Muscle layer of duodenum (tissue), 2 donors: ENCODE measurements around the gene FOXA2.
"Not testable (repeated sequence)": the region's sequence is repeated elsewhere in the genome, so short reads cannot be mapped to it uniquely, and the experiment has no call there.

ENCODE experiments used
- H3K27ac ChIP-seq: one replicate; pipeline ENCODE4 v1.7.0; 2013; ENCODE audit warnings: mild to moderate bottlenecking, low read length
- H3K27me3 ChIP-seq: one replicate; pipeline ENCODE4 v1.7.0; 2013; ENCODE audit warnings: low read depth, mild to moderate bottlenecking, control low read depth, low read length
- H3K36me3 ChIP-seq, 2 donors: one replicate each; pipeline ENCODE4 v1.7.0; 2013; ENCODE audit warnings: low read length in 2 of 2, control low read depth in 1 of 2, mild to moderate bottlenecking in 1 of 2; ENCODE audit not compliant: insufficient read depth in 2 of 2, control insufficient read depth in 1 of 2
- H3K4me1 ChIP-seq, 2 donors: one replicate each; pipeline ENCODE4 v1.7.0; 2013; ENCODE audit warnings: low read length in 2 of 2, mild to moderate bottlenecking in 2 of 2, control low read depth in 1 of 2, moderate library complexity in 1 of 2; ENCODE audit not compliant: insufficient read depth in 2 of 2, control insufficient read depth in 1 of 2
- H3K4me3 ChIP-seq, 2 donors: one replicate each; pipeline ENCODE4 v1.7.0; 2013; ENCODE audit warnings: low read length in 2 of 2, low read depth in 1 of 2, mild to moderate bottlenecking in 1 of 2
- H3K9me3 ChIP-seq, 2 donors: one replicate each; pipeline ENCODE4 v1.7.0; 2013; ENCODE audit warnings: low read length in 2 of 2, control low read depth in 1 of 2, mild to moderate bottlenecking in 1 of 2; ENCODE audit not compliant: control insufficient read depth in 1 of 2
- donor health status: healthy.

The FOXA2 gene

DNA sequence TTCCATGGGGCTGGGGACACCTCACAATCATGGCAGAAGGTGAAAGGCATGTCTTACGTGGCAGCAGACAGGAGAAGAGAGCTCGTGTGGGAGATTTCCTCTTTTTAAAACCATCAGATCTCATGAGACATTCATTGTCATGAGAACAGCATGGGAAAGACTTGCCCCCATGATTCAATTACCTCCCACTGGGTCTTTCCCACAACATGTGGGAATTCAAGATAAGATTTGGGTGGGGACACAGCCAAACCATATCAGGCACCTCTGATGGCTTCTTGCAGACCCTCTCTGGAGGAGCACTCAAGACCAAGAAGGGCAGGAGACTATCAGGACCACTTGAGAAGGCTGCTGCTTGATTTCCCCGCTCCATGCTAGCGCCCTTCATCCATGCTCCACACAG, 33.9 kb downstream of the FOXA2 start:
- H3K9me3 ChIP-seq, H3K4me3 ChIP-seq, H3K4me1 ChIP-seq, H3K27ac ChIP-seq, H3K27me3 ChIP-seq, H3K36me3 ChIP-seq: not testable (repeated sequence)

- Histone ChIP-seq H3K27me3 (no peaks in the 10 kb centered on the region), H3K4me3 (no peak overlapping the region), H3K36me3 (no peaks in the 10 kb centered on the region), H3K27ac (no peak overlapping the region), H3K9me3 (no peaks in the 10 kb centered on the region), H3K4me1 (no peaks in the 10 kb centered on the region)
Measured at GRCh38 chr20:22548040-22548439, 36.3 kb downstream of the FOXA2 start.

- H3K36me3 ChIP-seq: no peaks in the 10 kb centered on the region
- no peaks in the 10 kb centered on the region for H3K4me1 ChIP-seq
- no peak overlapping the region for H3K4me3 ChIP-seq
- no peaks in the 10 kb centered on the region for H3K9me3 ChIP-seq
- H3K27me3 ChIP-seq: no peaks in the 10 kb centered on the region
- no peak overlapping the region for H3K27ac ChIP-seq
Measured at GRCh38 chr20:22546344-22546743, 38.0 kb downstream of the FOXA2 start.

GRCh38 chr20:22545045-22545444, 39.3 kb downstream of the FOXA2 start:
- no peaks in the 10 kb centered on the region for H3K9me3 ChIP-seq
- no peak overlapping the region for H3K4me3 ChIP-seq
- no peak overlapping the region for H3K27ac ChIP-seq
- H3K4me1 ChIP-seq: no peaks in the 10 kb centered on the region
- no peaks in the 10 kb centered on the region for H3K27me3 ChIP-seq
- H3K36me3 ChIP-seq: no peaks in the 10 kb centered on the region

- Histone ChIP-seq H3K27me3 (no peaks in the 10 kb centered on the region), H3K4me3 (no peak overlapping the region), H3K27ac (no peak overlapping the region), H3K4me1 (no peaks in the 10 kb centered on the region), H3K36me3 (no peaks in the 10 kb centered on the region), H3K9me3 (no peaks in the 10 kb centered on the region)
Measured at GRCh38 chr20:22544462-22544861, 39.9 kb downstream of the FOXA2 start.

DNA sequence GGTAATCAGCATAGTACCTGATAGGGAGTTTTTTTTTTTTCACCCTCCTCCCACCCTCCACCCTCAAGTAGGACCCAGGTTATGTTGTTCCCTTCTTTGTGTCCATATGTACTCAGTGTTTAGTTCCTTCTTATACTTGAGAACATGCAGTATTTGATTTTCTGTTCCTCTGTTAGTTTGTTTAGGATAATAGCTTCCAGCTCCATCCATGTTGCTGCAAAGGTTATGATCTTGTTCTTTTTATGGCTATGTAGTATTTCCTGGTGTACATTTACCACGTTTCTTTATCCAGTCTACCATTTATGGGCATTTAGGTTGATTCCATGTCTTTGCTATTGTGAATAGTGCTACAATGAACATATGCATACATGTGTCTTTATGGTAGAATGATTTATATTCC, 41.9 kb downstream of the FOXA2 start:
- H3K27me3 ChIP-seq: no peaks in the 10 kb centered on the region
- no peaks in the 10 kb centered on the region for H3K4me1 ChIP-seq
- no peaks in the 10 kb centered on the region for H3K36me3 ChIP-seq
- no peaks in the 10 kb centered on the region for H3K9me3 ChIP-seq
- no peak overlapping the region for H3K27ac ChIP-seq
- H3K4me3 ChIP-seq: no peak overlapping the region

DNA sequence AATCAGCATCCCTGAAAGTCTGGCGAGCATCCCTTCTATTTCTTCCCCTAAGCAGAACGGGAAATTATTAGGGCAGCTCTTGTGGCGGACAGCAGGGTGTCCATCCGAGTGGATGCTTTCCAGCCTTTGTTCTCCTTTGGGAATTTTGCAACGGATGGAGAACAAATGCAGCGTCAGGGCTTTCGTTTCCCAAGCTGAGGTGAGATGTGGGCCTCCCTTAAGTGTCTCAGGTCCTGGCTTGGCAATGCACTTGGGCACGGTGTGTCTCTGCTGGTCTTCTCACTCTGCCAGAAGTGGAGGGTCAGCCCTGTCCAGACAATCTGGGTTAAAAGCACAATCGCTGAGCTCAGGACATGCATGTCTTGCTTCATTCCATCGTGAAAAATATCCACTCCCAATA, 43.5 kb downstream of the FOXA2 start:
- H3K9me3 ChIP-seq: no peaks in the 10 kb centered on the region
- H3K27ac ChIP-seq: no peak overlapping the region
- H3K4me1 ChIP-seq: no peaks in the 10 kb centered on the region
- H3K27me3 ChIP-seq: no peaks in the 10 kb centered on the region
- H3K4me3 ChIP-seq: no peak overlapping the region
- no peaks in the 10 kb centered on the region for H3K36me3 ChIP-seq

GRCh38 chr20:22536956-22537756, 47.2 kb downstream of the FOXA2 start:
- H3K9me3 ChIP-seq: no peaks in the 10 kb centered on the region
- H3K27ac ChIP-seq: no peak overlapping the region
- H3K27me3 ChIP-seq: no peaks in the 10 kb centered on the region
- no peak overlapping the region for H3K4me3 ChIP-seq
- H3K36me3 ChIP-seq: no peaks in the 10 kb centered on the region
- no peaks in the 10 kb centered on the region for H3K4me1 ChIP-seq

DNA sequence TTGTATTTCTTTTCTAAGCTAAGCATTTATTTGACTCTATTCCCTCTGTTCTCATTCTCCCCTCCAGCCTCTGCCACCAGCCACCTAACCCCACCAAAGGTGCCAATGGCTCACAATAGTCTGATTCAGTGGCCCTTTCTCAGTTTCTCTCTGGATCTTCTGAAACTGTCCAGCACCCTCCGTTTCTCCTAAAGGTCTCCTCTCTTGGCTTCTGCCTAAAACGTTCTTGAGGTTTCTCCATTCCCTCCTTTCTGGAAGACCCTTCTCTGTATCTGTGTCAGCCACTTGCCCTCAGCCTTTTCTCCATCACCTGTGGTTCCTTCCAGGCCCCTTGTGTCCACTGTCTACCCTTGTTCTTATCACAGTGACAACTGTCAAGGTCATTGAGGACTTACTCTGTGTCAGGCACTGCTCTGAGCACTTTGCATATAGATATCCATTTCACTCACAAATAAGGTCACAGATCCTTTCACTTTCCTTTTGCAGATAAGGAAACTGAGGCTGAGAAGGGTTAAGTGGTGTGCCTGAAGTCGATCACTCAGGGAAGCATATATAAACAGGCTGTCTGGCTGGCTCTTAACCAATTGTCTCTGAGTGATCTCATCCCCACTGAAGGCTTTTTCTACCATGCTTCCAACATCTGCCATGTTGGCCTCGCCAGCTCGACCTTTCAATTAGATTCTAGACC, 48.1 kb downstream of the FOXA2 start:
- no peaks in the 10 kb centered on the region for H3K27me3 ChIP-seq
- H3K27ac ChIP-seq: no peak overlapping the region
- H3K9me3 ChIP-seq: no peaks in the 10 kb centered on the region
- no peak overlapping the region for H3K4me3 ChIP-seq
- no peaks in the 10 kb centered on the region for H3K36me3 ChIP-seq
- no peaks in the 10 kb centered on the region for H3K4me1 ChIP-seq

GRCh38 chr20:22535483-22535882, 48.9 kb downstream of the FOXA2 start:
- Histone ChIP-seq H3K27me3 (no peaks in the 10 kb centered on the region), H3K4me1 (no peaks in the 10 kb centered on the region), H3K36me3 (no peaks in the 10 kb centered on the region), H3K27ac (no peak overlapping the region), H3K9me3 (no peaks in the 10 kb centered on the region), H3K4me3 (no peak overlapping the region)

GRCh38 chr20:22533823-22534751, 50.3 kb downstream of the FOXA2 start:
- H3K36me3 ChIP-seq: no peaks in the 10 kb centered on the region
- H3K27me3 ChIP-seq: no peaks in the 10 kb centered on the region
- H3K9me3 ChIP-seq: no peaks in the 10 kb centered on the region
- H3K4me1 ChIP-seq: no peaks in the 10 kb centered on the region
- H3K4me3 ChIP-seq: no peak overlapping the region
- H3K27ac ChIP-seq: no peak overlapping the region
